Measurements from ENCODE around the gene ASXL1.
"Not testable (repeated sequence)": the region's sequence is repeated elsewhere in the genome, so short reads cannot be mapped to it uniquely, and the experiment has no call there.

ASXL1 gene

DNA sequence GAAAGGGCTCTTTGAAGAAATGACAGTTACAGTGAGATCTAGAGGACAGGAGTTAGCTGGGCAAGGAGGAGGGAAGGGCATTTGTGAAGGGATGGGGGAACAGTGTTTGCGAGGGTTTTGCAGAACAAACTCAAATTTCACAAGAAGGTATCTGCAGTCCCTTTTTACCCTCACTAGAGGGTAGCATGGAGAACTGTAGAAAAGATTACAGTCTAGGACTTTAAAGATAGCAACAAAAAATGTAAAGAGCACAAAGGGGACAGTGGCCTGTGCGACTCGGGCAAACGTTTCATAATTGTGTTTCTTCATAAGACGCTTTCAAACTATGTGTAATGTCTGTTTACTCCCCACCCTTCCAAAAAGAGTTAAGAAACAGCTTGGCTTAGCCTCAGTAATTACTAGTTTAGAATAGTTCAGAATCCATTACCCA lies 21.2 kb upstream of the ASXL1 start:
- DNase-seq: no peak

DNA sequence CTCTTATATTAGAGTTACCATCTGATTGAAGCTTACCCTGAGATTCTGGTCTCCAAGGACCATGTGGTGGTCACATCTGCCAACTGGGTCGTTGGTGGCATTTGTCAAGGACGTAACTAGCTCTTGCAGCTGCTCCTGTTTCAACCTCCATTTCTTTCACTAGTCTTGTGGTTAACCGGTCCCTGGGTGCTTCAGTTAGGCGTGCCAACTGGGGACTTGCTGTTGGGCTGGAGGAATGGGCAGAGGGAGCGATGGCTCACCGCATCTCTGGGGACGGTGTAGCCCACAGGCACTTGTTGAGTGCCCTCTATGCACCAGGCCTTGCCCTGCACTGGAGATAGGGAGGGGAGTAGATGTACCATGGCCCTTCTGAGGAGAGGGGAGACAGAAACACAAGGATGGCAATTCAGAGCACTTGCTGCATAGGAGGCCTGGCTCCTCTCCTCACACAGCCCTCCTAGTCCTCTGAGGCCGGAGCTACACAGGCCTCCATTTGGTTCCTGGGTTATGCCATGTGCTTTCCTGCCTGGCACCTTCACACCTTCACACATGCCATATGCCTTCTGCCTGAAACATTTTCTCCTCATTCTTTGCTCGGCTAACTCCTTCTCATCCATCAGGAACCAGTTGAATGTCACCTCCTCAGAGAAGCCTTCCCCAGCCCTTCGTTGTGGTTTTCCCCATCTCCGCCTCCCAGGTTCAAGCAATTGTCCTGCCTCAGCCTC lies 20.0 kb upstream of the ASXL1 start:
- no peak for DNase-seq

DNA sequence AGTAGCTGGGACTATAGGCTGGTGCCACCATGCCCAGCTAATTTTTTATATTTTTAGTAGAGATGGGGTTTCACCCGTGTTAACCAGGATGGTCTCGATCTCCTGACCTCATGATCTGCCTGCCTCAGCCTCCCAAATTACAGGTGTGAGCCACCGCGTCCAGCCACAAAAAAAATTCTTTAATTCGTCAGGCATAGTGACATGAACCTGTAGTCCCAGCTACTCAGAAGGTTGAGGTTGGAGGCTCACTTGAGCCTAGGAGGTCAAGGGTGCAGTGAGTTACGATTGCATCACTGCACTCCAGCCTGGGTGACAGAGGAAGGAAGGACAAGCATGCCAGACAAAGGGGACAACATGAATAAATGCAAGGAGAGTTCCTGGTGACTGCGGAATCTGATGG lies 19.5 kb upstream of the ASXL1 start:
- no peak for DNase-seq

DNA sequence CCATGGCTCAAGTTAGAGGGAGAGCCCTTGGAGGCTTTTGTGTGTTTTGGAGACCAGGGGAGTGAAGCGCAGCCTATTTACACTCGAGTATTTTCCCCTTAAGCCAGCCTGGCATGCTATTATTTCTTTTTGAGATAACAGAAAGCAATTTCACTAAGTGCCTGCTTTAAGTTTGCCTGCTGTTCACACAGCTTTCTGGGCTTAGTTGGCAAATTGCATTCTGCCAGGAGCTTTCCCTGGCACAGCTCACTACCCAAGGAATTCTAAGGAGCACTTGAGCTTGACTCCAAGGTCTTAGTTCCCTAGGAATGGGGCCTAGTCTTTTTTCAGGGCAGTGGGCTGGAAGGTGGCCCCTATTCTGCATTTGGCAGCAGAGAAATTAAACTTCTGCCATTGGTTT lies 19.0 kb upstream of the ASXL1 start:
- peak in 2 of 56 donors; percentile 6 to 24 for DNase-seq

DNA sequence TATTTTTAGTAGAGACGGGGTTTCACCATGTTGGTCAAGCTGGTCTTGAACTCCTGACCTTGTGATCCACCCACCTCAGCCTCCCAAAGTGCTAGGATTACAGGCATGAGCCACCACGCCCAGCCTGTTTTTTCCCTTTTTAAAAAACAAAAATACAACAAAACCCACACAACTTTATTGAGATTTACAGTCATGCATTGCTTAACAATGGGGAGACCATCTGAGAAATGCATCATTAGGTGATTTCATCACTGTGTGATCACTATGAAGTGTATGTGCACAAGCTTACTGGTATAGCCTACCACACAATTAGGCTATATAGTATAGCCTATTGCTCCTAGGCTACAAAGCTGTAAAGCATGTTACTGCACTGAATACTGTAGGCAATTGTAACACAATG lies 17.1 kb upstream of the ASXL1 start:
- not testable (repeated sequence) for DNase-seq

DNA sequence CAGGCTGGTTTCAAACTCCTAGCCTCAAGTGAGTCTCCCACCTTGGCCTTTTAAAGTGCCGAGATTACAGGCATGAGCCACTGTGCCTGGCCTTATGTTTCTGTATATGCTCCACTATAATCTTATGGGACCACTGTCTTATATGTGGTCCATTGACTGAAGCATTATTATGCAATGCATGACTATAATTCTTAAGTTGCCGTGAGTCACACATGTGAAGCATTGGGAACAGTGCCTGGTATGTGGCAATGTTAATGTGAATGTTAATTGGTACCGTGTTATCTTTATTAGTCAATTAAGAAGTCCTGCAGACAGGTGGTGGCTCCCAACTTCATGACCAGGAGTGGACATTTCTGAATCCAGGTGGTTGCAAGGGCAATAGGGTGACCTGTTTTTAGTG lies 14.7 kb upstream of the ASXL1 start:
- DNase-seq: no peak

DNA sequence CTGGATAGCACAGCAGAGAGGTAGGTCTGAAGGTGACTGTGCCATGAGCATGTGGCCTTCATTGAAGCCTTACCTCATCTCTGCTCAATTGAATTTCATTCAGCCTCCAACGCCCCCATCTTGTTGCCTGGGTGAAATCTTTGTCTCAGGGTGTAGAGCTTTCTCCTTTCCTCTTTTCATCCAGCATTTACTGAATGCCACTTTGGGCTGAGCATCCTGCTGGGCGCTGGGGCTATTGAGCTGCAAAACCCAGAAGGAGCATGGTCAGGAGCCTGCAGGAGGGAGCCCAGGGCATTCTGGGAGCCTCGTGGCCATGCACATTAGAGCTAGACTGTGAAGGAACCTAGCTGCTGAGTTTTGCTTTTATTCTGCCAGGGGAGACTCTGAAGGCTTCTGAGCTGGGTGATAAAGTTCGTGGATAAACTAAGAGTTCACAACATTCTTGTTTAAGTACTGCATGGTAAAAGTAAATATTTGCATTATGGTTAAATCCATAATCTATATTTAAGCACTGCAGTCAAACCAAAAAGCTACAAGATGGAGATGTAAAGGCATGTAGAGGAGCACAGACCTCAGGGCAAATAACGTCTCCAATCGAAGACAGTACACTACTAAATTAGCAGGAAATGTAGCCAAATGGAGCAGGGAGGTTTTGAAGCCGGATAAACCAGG lies 13.2 kb upstream of the ASXL1 start:
- peak in 11 of 56 donors; percentile 9 to 54 (median 14) for DNase-seq

DNA sequence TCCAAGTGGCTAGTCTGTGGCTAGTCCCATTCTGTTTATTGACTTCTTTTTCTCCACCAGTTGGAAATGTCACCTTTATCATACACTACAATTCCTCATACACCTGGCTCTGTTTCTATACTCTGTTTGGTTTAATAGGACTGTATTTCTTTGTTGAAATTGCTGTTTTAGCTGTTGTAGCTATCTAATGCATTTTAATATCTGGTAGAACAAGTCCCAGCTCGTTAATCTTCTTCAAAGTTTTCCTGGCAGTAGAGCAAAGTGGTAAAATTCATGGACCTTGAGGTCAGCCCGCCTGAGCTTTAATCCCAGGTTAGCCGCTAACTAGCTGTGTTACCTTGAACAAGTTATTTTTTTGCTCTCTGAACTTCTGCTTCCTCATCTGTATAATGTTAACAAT lies 9.9 kb upstream of the ASXL1 start:
- no peak for DNase-seq

DNA sequence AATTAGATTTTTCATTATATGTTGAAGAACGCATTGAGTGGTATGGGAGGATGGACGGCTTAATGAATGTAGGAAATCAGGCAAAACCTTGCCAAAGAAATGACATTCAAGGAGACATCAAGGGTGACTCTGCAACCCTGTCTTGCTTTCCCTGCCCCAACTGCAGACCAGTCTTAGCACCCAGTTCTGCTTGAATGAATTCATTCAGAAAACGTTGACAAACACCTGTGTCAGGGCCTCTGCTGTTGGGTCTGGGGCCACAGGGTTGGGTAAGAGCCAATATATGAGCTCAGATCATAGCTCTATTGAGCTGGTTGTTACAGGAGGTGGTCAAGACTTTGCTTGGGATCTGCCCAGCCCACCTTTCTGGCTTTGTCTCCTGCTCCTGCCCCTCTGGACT lies 7.7 kb upstream of the ASXL1 start:
- DNase-seq: no peak

DNA sequence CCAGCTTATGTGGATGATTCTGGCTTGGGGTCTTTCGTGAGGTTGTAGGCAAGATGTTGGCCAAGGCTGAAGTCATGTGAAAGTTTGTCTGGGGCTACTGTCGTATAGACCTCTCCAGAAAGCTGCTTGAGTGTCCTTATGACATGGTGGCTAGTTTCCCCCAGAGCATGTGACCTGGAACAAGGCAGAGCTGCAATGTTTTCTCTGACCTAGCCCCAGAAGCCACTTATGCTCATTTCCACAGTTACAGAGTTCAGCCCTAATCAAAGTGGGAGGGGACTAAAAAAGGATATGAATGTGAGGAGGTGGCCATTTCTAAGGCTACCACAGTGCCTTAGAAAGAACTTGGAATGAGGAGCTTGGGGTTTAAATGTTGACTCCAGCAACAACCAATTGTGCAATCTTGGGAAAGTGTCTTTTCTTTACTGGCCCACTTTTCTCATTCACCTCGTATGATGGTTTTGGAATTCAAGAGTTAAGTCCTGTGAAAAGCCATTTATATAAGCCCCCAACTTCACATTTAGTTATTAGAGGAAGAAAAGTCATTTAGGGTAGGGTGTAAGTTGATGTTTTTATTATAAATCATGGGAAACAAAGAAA lies 5.9 kb upstream of the ASXL1 start:
- no peak for DNase-seq

DNA sequence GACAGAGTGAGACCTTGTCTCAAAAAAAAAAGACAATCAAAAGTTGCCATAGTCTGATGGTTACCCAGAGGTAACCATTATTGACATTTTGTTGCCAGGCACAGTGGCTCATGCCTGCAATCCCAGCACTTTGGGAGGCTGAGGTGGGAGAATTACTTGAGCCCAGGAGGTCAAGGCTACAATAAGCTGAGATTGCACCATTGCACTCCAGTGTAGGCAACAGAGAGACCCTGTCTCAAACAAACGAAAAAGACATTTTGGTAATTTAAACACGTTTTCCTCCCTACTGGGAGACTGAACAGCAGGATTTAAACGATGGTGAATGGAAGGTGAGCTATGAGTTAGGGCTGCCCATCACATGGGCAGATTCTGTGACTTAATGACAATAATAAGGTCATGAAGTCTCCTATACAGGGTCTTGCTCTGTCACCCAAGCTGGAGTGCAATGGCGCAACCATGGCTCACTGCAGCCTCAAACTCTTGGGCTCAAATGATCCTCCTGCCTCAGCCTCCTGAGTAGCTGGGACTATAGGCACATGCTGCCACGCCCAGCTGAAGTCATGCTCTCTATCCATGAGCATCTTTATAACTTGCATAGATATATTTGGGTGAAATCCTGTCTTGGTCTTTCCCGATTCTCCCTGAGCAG lies 4.2 kb upstream of the ASXL1 start:
- DNase-seq: no peak

DNA sequence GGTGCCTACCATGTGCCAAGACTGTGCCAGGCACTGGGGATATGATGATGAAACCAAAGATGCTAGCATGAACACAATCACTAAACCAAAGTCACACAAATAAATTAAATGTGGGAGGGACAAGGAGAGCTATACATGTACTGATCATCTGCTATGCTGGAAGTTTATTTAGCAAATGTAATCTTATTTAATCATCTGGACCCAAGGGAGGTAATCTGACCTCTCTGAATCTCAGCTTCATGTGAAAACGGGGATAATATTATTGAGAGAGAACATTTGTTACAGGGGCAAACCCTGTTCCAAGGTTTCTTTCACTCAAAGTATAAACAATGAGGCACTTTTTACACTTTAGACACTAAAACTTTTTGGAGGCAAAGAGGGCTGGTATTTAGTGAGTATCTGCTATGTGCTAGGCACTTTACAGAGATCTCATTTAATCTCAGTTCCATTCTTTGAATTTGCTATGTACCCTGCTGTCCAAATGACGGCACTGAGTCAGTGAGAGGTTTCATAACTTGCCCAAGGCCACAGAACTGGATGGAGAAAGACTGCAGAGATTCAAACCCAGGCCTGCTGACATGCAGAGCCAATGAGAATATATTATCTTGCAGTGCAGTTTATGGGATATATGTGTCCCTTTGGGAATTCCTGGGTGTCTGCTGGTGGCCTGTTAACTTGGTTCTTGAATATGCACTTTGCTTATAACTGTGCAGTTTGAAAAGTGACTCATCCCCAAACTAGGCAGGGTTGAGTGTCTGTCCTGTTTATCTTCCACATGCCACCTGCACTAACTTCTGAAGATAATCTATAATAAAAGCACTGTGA lies 3.3 kb upstream of the ASXL1 start:
- DNase-seq: no peak

DNA sequence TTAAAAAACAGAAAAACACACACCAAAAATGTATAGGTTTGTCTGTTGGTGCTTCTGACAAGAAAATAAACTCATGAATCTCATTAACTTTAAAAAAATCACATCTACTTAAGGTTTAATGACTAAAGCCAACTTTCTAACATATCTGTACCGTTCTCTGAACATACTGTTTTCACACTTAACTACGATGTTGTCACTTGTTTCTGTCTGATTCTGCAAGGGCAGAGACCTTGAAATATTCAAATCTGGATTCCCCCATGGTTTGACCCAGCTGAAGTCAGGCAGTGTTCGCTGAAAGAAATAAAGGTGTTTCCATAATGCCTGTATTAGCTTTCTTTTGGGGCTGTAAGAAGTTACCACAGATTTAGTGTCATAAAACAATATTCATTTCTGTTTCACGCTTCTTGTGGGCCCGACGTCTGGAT lies 2.7 kb upstream of the ASXL1 start:
- DNase-seq: no peak

DNA sequence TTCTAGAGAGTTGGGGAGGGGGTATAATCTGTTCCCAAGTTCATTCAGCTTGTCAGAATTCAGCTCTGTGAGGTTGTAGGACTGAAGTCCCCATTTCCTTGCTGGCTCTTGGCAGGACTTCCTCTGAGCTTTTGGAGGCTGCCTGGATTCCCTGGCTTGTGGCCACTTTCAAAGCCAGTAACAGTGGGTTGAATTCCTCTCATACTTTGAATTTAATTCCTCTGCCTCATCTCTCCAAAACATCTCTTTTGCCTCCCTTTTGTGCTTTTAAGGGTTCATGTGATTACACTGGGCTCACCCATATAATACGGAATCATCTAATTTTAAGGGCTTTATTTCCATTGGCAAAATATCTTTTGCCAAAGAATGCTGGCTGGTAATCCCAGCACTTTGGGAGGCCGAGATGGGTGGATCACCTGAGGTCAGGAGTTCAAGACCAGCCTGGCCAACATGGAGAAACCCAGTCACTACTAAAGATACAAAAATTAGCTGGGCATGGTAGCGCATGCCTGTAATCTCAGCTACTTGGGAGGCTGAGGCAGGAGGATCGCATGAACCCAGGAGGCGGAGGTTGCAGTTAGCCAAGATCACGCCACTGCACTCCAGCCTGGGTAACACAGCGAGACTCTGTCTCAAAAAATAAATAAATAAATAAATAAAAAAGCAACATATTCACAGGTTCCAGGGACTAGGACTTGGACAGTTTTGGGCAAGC lies 2.1 kb upstream of the ASXL1 start:
- not testable (repeated sequence) for DNase-seq

DNA sequence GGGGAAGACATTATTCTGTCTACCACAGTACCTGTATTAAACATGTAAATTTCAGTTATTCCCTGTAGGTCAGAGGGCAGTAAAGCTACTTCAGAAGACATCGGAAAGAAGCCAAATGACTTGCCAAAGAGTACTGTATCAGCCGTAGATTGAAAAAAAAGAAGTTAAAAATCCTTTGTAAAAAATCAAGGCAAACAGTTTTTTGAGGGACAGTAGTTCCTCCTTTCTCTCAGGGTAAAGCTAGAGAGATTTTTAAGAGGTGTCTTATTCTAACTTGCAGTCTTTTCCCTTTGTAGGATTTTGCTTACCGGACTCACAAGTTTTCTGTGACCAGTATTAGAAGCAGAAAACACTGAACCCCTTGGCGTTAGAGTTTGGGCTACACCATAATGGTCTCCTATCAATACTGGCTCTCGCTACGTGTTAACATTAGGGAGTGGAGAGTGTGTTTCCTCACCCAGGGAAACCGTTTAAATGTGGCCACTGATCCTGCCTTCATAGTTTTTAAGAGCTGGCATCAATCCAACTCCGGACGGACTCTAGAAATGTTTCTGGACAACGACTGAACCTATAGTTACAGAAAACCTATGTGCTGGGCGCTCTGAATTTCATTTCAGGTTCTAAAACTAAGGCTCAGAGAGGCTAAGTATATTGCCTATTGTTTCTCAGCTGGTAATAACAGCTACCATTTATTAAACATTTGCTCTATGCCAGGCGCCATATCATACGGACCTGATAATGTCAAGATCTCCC lies 1.3 kb upstream of the ASXL1 start:
- no peak for DNase-seq

DNA sequence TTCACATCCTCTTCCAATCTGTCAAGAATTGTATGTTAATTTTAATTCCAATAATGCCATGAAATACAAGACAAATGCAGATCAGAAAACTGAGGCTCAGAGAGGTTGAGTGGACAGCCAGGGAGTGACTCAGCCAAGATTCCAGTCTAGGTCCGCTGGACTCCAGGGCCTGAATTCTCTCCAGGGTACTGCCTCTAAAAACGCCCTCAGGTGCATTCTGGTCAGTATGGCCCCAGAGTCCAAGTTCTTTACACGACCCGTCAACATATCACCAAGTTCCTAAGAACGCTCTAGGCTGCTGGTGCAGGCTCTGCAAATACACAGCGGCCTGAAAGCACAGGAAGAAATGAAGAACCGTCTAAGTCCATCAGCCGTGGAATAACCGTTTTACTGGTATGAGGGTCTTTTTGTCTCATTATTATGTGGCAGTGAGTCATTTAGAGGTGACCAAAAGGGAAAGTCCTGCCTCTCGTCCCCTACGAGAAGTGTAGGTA lies 709 bp upstream of the ASXL1 start:
- peak in 13 of 56 donors; percentile 23 to 65 (median 42) for DNase-seq

DNA sequence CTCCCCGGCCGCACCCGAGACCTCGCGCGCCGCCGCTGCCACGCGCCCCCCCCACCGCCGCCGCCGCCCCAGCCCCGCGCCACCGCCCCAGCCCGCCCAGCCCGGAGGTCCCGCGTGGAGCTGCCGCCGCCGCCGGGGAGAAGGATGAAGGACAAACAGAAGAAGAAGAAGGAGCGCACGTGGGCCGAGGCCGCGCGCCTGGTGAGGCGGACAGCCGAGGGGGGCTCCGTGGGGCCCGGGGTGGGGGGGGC lies 426 bp downstream of the ASXL1 start:
- peak in 5 of 56 donors; percentile 45 to 74 (median 68) for DNase-seq

DNA sequence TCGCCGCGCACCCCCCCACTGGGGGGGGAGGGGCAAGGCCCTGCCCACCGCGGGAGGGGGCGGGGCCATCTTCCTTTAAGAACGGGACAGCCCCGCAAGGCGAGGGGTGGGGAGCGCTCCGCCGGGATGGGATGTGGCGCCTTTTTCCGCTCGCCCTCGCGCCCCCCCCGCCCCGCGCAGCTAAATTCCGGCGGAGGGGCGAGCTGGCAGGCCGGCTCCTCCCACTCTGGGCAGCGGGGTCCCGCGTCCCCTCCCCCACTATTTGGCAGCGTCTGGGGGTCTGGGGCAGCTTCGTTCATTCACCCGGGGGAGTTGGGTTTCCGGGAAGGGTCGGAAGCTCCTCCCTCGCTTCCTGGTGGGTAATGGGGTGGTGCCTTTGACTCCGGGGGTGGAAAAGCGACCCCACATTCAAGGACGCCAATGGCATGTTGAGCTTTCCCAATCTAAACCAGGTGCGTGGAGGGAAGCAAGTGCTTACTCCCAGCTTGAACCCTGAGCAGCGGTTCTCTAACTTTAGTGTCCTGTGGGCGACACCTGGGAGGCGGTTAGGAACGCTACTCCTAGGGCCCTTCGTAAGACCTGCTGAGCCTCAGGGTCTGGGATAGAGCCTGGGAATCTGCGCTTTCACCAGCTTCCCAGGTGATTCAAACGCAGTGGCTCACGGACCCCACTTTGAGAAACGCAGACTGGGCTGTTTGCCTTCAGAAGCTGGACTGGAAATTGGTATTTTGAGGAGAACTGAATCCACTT lies 927 bp downstream of the ASXL1 start:
- peak in 45 of 56 donors; percentile 7 to 82 (median 64) for DNase-seq

All from nucleus accumbens (tissue), 56 donors.